K562 (cell line): ENCODE measurements around the gene C1orf174. TPM values are rescaled to one million over a fixed set of nuclear protein-coding genes. Genes with fewer than 3 reads are reported as not detected.

Source experiments
- ARID2 ChIP-seq: fragments of 450-650 bp; IDR thresholded peaks from 2 replicates; pipeline ENCODE4 v1.6.1; 2017; ENCODE audit warnings: antibody characterized with exemption, mild to moderate bottlenecking
- ATF2 ChIP-seq: sonication (generic); formaldehyde crosslinking; IDR thresholded peaks from 2 replicates; pipeline ENCODE4 v1.8.1; 2022; ENCODE audit warnings: missing genetic modification reagents
- ATF7 ChIP-seq: fragments of 450-650 bp; IDR thresholded peaks from 2 replicates; pipeline ENCODE4 v1.7.1; 2014; ENCODE audit warnings: mild to moderate bottlenecking, moderate library complexity
- CTCF ChIP-seq, 3 experiments: IDR thresholded peaks in 2 of 3; conservative IDR thresholded peaks in 1 of 3; 2 replicates each; pipeline ENCODE4 v1.5.1; 2011 to 2012; ENCODE audit warnings: low read length in 3 of 3, mild to moderate bottlenecking in 3 of 3, control low read depth in 2 of 3, improper control_type of control experiment in 1 of 3, inconsistent platforms in 1 of 3, low read depth in 1 of 3, mixed read lengths in 1 of 3, moderate library complexity in 1 of 3; ENCODE audit not compliant: insufficient read depth in 2 of 3
- ESRRA ChIP-seq: fragments of 450-650 bp; IDR thresholded peaks from 2 replicates; pipeline ENCODE4 v1.6.1; 2014; ENCODE audit warnings: low read depth, mild to moderate bottlenecking, moderate library complexity, borderline replicate concordance
- ETS1 ChIP-seq: conservative IDR thresholded peaks from 2 replicates; pipeline ENCODE4 v1.6.1; 2011; ENCODE audit warnings: low read depth, mild to moderate bottlenecking, low read length; ENCODE audit not compliant: control insufficient read depth
- HOXB6 ChIP-seq: fragments of 250-450 bp; sonication (Bioruptor Pico); IDR thresholded peaks from 2 replicates; pipeline ENCODE4 v1.5.1; 2022; ENCODE audit warnings: mild to moderate bottlenecking, borderline replicate concordance
- MEIS2 ChIP-seq: fragments of 450-650 bp; IDR thresholded peaks from 2 replicates; pipeline ENCODE4 v1.6.1; 2014; ENCODE audit warnings: mild to moderate bottlenecking; ENCODE audit not compliant: partially characterized antibody
- POLR2AphosphoS5 ChIP-seq: IDR thresholded peaks from 2 replicates; pipeline ENCODE4 v1.6.1; 2011; ENCODE audit warnings: mild to moderate bottlenecking, low read depth, low read length, moderate library complexity; ENCODE audit not compliant: control insufficient read depth, insufficient read depth
- SAP30 ChIP-seq: fragments of 200-600 bp; sonication (generic); IDR thresholded peaks from 2 replicates; pipeline ENCODE4 v1.6.1; 2012; ENCODE audit warnings: borderline replicate concordance, low read depth, mild to moderate bottlenecking, moderate library complexity, low read length, control low read depth, inconsistent platforms; ENCODE audit not compliant: insufficient read depth, poor library complexity, severe bottlenecking
- SMARCA4 ChIP-seq: fragments of 450-650 bp; IDR thresholded peaks from 2 replicates; pipeline ENCODE4 v1.6.1; 2016
- SP1 ChIP-seq: sonication (generic); formaldehyde crosslinking; IDR thresholded peaks from 2 replicates; pipeline ENCODE4 v1.8.1; 2022; ENCODE audit warnings: mild to moderate bottlenecking, missing genetic modification reagents
- ZNF407 ChIP-seq: fragments of 450-650 bp; IDR thresholded peaks from 2 replicates; pipeline ENCODE4 v1.6.1; 2016; ENCODE audit warnings: low read depth
- ZNF561 ChIP-seq: fragments of 450-650 bp; formaldehyde crosslinking; conservative IDR thresholded peaks from 2 replicates; pipeline ENCODE4 v1.4.0; 2020; ENCODE audit warnings: mild to moderate bottlenecking, moderate library complexity
- ZNF778 ChIP-seq: fragments of 450-650 bp; formaldehyde crosslinking; IDR thresholded peaks from 2 replicates; pipeline ENCODE4 v1.4.0; 2020; ENCODE audit warnings: mild to moderate bottlenecking, moderate library complexity
- polyA plus RNA-seq, 8 experiments: library from polyadenylated mRNA; depleted of rRNA in 4 of 8; stranded (reverse) in 5 of 8; unstranded in 3 of 8; fragments of >200 nt; fragmentation: Nextera tagmentation in 2 of 8; fragmentation: Illumina TruSeq in 1 of 8; extraction: Ambion mirVana in 2 of 8; extraction: Trizol in 1 of 8; gene quantifications; 2 replicates each; pipeline versions ENCODE4 v1.2.1 to v1.2.3, GENCODE V29; 2011 to 2014; ENCODE audit warnings: inconsistent platforms in 1 of 8, missing spikeins in 1 of 8
- total RNA-seq, 7 experiments: library from RNA; depleted of rRNA in 6 of 7; stranded (reverse); fragments of >200 nt in 6 of 7; fragmentation: Illumina TruSeq in 2 of 7; extraction: Trizol in 2 of 7; gene quantifications; 2 replicates each; pipeline versions ENCODE4 v1.2.1 to v1.2.3, GENCODE V29; 2011 to 2021; ENCODE audit warnings: low replicate concordance in 1 of 7

The C1orf174 gene
- total and polyA plus RNA-seq, 9 of the 15 experiments (the other 6 are each of a cell fraction or from before 2014, with no cell fraction given) = 38.5 to 64.9 (median 45.4) TPM

GRCh38 chr1:3869751-3870301 lies 30.2 kb downstream of the C1orf174 start (continued):
- TF ChIP-seq POLR2AphosphoS5 = peak; percentile 41; the same call in 1 of the 2 replicates
- peak; percentile 19 for TF ChIP-seq MEIS2
- TF ChIP-seq ARID2 = no peak
- TF ChIP-seq ETS1 = no peak
- TF ChIP-seq ZNF561 (CRISPR knock-in tag) = no peak
- TF ChIP-seq SMARCA4 = 0 out of 2 replicates have a peak, but pooled peaks have one; percentile 17
- no peak for TF ChIP-seq ATF2 (CRISPR knock-in tag)
- no peak for TF ChIP-seq SAP30
- TF ChIP-seq ESRRA = no peak
- TF ChIP-seq ATF7 = peak; percentile 27; the same call in 1 of the 2 replicates
- no peak for TF ChIP-seq ZNF407
- no peak for TF ChIP-seq HOXB6 (CRISPR knock-in tag)
- peak; percentile 70 to 84 (median 71) for TF ChIP-seq CTCF (IDR thresholded peaks at IDR 0.05 in 2 of 3, conservative IDR thresholded peaks at IDR 0.05 in 1 of 3; ENCODE audit: insufficient read depth in 2 of 3, low read depth in 1 of 3, low read length in 3 of 3)
- TF ChIP-seq SP1 (CRISPR knock-in tag) = peak; percentile 67; the same call in 1 of the 2 replicates
- no peak for TF ChIP-seq ZNF778 (CRISPR knock-in tag)
